OCI-LY3 (cell line): ENCODE measurements around the gene TENT5C.

Source experiments
- H2AFZ ChIP-seq: fragments of 200-600, 300-600 bp; shearing (Covaris generic); 2 replicates; pipeline ENCODE4 v1.6.0; 2014; ENCODE audit warnings: antibody characterized with exemption, low read depth, low read length
- H3K27ac ChIP-seq: fragments of 200-600, 300-600 bp; sonication (generic); 2 replicates; pipeline ENCODE4 v1.5.1; 2014; ENCODE audit warnings: mild to moderate bottlenecking, low read length, moderate library complexity, mixed read lengths
- H3K27me3 ChIP-seq: fragments of 200-600, 300-600 bp; sonication (generic); 2 replicates; pipeline ENCODE4 v1.6.1; 2014; ENCODE audit warnings: low read depth, low read length, mixed read lengths
- H3K36me3 ChIP-seq: fragments of 200-600, 300-600 bp; sonication (generic); replicated peaks from 2 replicates; pipeline ENCODE3; 2014; ENCODE audit warnings: low read depth, low read length, mixed read lengths
- H3K4me1 ChIP-seq: fragments of 300-600, 200-600 bp; sonication (generic); 2 replicates; pipeline ENCODE4 v1.6.1; 2014; ENCODE audit warnings: low read length, mixed read lengths
- H3K4me2 ChIP-seq: fragments of 200-600, 300-600 bp; sonication (generic); 2 replicates; pipeline ENCODE4 v1.6.1; 2014; ENCODE audit warnings: low read length, mixed read lengths
- H3K4me3 ChIP-seq: fragments of 300-600, 200-600 bp; sonication (generic); 2 replicates; pipeline ENCODE4 v1.5.1; 2014; ENCODE audit warnings: antibody characterized with exemption, mild to moderate bottlenecking, low read length, moderate library complexity
- H3K79me2 ChIP-seq: fragments of 300-600, 200-600 bp; shearing (Covaris generic); 2 replicates; pipeline ENCODE4 v1.6.1; 2014; ENCODE audit warnings: mild to moderate bottlenecking, low read length, mixed read lengths
- H3K9ac ChIP-seq: fragments of 300-600, 200-600 bp; shearing (Covaris generic); 2 replicates; pipeline ENCODE4 v1.6.0; 2014; ENCODE audit warnings: mild to moderate bottlenecking, low read length, moderate library complexity
- H3K9me3 ChIP-seq: fragments of 200-600, 300-600 bp; shearing (Covaris generic); 2 replicates; pipeline ENCODE4 v1.6.1; 2014; ENCODE audit warnings: low read length, mixed read lengths; ENCODE audit not compliant: insufficient read depth
- H4K20me1 ChIP-seq: fragments of 200-600, 300-600 bp; sonication (generic); 2 replicates; pipeline ENCODE4 v1.6.1; 2016; ENCODE audit warnings: low read length, mixed read lengths; ENCODE audit not compliant: insufficient read depth
- EZH2phosphoT487 ChIP-seq: fragments of 200-600 bp; shearing (Covaris generic); IDR thresholded peaks from 2 replicates; pipeline ENCODE4 v1.6.1; 2018; ENCODE audit warnings: antibody characterized with exemption, mixed run types, low read depth
- TF ChIP-seq, protein P1 (sequence below): fragments of 200-600, 300-600 bp; sonication (generic); IDR thresholded peaks from 2 replicates; pipeline ENCODE4 v1.5.1; 2014; ENCODE audit warnings: antibody characterized with exemption, low read length, low read depth

Gene TENT5C

DNA sequence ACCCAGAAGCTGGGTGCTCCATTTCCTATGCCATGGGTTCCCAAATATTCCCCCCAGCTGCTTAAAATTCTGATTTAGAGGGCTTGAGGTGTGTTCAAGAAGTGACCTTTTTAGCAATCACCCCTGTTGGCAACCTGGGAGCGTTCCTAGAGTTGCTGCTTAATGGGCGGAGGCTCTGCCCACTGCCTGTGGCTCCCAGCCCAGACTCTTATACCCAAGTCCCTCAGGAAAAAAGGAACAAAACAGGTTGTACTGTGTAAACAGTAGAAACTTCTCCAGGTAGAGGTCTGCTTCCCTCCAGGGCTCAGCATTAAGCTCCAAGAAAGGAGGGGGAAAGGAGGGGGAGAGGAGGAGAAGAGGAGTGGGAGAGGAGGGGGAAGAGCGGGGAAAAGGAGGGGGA lies 14.6 kb upstream of the TENT5C start:
- Histone ChIP-seq H3K4me2 (no peak overlapping the region), H3K9ac (no peak overlapping the region), H4K20me1 (no peaks in the 10 kb centered on the region), H3K4me3 (no peak overlapping the region), H2AFZ (no peak overlapping the region), H3K79me2 (no peaks in the 10 kb centered on the region), H3K27me3 (no peaks in the 10 kb centered on the region), H3K4me1 (no peaks in the 10 kb centered on the region), H3K27ac (no peak overlapping the region), H3K36me3 (no peaks in the 10 kb centered on the region), H3K9me3 (no peaks in the 10 kb centered on the region)
- TF ChIP-seq EZH2phosphoT487: no peak
- TF ChIP-seq, protein P1, sequence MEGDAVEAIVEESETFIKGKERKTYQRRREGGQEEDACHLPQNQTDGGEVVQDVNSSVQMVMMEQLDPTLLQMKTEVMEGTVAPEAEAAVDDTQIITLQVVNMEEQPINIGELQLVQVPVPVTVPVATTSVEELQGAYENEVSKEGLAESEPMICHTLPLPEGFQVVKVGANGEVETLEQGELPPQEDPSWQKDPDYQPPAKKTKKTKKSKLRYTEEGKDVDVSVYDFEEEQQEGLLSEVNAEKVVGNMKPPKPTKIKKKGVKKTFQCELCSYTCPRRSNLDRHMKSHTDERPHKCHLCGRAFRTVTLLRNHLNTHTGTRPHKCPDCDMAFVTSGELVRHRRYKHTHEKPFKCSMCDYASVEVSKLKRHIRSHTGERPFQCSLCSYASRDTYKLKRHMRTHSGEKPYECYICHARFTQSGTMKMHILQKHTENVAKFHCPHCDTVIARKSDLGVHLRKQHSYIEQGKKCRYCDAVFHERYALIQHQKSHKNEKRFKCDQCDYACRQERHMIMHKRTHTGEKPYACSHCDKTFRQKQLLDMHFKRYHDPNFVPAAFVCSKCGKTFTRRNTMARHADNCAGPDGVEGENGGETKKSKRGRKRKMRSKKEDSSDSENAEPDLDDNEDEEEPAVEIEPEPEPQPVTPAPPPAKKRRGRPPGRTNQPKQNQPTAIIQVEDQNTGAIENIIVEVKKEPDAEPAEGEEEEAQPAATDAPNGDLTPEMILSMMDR: no peak

DNA sequence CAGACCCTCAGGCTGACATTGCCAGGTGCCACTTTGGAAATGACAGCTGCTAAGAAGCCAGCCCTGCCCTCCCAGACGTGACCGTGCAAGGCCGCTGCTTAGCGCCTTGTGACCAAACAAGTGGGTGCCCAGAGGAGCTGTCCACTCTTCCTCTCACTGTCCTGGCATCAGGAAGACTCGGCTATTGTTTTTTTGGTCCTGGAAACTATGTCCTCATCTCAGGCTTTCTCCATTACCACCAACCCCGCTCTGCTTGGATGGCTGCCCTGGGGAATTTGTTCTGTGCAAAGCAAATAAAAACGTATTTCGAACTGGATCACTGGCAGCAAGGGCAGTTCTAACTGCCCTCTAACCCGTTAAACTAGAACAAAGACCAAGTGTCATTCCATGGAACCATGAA lies 13.7 kb upstream of the TENT5C start:
- no peak for TF ChIP-seq EZH2phosphoT487
- TF ChIP-seq, protein P1: no peak
- Histone ChIP-seq H3K27me3 (no peaks in the 10 kb centered on the region), H3K4me2 (no peak overlapping the region), H3K9ac (no peak overlapping the region), H4K20me1 (no peaks in the 10 kb centered on the region), H3K27ac (no peak overlapping the region), H3K9me3 (no peaks in the 10 kb centered on the region), H2AFZ (no peak overlapping the region), H3K36me3 (no peaks in the 10 kb centered on the region), H3K4me3 (no peak overlapping the region), H3K4me1 (no peaks in the 10 kb centered on the region), H3K79me2 (no peaks in the 10 kb centered on the region)

DNA sequence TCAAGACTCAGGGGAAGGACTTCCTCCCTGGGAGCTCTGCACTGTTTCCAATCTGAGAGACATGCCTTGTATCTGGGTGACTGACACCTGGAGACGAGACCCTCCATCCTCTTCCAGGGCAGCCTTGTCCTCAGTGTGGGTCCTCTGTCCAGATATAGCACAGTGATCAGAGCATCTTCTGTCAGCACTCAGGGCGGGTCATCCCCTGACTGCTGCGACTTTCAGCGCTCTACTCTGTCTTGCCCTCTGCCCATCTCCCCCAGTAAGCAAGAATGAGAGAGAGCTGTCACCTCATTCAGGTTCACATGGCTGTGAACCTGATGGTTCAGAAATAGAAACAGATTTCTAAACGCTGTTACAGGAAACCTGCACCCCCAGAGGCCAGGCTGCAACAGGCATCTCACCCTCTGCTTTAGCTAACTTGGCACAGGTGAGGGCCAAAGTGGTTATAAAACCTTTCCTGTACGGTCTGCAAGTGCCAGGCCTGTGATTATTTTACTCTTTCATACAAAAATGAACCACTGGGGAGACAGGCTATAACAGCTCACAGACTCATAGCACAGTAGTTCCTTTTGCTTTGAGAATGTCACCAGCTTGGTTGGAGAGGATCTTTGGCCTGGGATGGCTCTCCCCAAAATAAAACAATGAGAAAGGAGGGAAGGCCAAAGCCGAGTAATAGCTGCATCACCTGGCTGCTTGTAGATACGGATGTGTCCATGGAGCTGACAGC lies 11.4 kb upstream of the TENT5C start:
- Histone ChIP-seq H4K20me1 (no peaks in the 10 kb centered on the region), H3K36me3 (no peaks in the 10 kb centered on the region), H3K4me3 (no peak overlapping the region), H3K9me3 (no peaks in the 10 kb centered on the region), H3K27ac (no peak overlapping the region), H3K9ac (no peak overlapping the region), H3K79me2 (no peaks in the 10 kb centered on the region), H3K27me3 (no peaks in the 10 kb centered on the region), H3K4me1 (no peaks in the 10 kb centered on the region), H2AFZ (no peak overlapping the region), H3K4me2 (no peak overlapping the region)
- no peak for TF ChIP-seq EZH2phosphoT487
- TF ChIP-seq, protein P1: no peak

DNA sequence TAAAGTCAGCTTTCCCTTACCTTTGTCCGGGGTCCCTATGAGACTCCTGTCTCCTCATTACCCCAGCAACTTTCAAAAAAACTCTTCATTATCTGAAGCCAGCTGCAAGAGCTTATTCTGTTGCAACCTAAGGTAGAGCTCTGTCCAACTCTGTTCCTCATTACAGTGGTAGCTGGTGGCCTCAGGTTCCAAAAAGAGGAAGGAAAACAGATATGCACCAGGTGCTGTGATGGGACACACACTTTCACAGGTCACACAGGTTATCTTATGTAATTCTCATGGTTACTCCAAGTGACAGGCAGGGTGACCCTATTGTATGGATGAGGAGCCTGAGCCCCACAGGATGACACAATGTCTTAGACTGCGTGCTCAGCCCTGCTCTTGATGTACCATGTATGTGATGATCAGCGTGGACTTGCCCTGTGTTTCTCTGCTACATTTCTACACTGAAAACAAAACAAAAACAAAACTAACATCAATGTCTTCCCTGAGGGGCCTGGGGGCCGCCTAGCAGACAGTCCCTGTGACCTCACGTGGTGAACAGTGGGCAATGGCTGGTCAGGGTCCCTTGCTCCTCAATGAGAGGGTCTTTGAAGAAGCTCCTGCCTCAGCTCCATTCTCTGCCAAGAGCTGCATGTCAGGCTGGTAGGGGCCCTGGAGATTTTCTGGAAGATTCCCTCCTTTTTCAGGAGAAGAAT lies 9.7 kb upstream of the TENT5C start:
- Histone ChIP-seq H3K4me2 (no peak overlapping the region), H3K36me3 (no peaks in the 10 kb centered on the region), H4K20me1 (no peaks in the 10 kb centered on the region), H3K27ac (no peak overlapping the region), H3K27me3 (no peaks in the 10 kb centered on the region), H3K79me2 (no peaks in the 10 kb centered on the region), H2AFZ (no peak overlapping the region), H3K4me1 (no peaks in the 10 kb centered on the region), H3K9me3 (no peaks in the 10 kb centered on the region), H3K9ac (no peak overlapping the region), H3K4me3 (no peak overlapping the region)
- TF ChIP-seq, protein P1: no peak
- TF ChIP-seq EZH2phosphoT487: no peak
